ENCODE measurements around the gene TDRKH.

Gene TDRKH

DNA sequence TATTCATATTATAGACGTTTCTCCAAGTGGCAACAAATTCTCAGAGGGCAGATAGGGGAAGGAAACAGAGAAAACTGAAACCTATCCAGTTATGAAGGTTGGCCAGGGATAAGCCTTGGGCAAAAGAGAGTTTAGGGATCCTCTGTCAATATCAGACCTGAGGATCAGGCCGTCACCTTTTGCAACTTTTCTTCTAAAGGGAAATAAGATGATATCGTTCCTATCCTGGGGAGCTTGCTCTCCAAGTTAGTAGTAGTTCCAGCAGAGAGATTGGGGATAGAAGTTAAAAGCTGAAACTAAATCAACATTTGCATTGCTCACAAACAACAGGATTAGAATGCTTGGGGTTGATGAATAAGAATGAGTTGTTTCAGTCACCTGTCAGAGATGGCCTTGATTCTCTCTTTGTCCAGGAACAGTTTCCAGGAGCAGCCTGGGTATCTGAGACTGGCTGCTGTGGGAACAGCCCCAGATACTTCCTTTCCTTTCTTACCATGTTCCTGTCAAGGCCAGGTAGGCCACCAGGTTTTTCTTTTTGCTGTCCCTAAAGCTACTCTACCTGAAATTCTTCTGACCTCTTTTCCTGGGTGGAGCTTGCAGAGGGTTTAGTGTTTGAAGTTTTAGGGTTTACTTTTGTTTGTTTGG, 66.5 kb downstream of the TDRKH start:
- DNase-seq (ENCODE audit: low read depth): no peak
- H3K4me3 ChIP-seq (ENCODE audit: low read length): no peak overlapping the region
- TF ChIP-seq, protein P1, sequence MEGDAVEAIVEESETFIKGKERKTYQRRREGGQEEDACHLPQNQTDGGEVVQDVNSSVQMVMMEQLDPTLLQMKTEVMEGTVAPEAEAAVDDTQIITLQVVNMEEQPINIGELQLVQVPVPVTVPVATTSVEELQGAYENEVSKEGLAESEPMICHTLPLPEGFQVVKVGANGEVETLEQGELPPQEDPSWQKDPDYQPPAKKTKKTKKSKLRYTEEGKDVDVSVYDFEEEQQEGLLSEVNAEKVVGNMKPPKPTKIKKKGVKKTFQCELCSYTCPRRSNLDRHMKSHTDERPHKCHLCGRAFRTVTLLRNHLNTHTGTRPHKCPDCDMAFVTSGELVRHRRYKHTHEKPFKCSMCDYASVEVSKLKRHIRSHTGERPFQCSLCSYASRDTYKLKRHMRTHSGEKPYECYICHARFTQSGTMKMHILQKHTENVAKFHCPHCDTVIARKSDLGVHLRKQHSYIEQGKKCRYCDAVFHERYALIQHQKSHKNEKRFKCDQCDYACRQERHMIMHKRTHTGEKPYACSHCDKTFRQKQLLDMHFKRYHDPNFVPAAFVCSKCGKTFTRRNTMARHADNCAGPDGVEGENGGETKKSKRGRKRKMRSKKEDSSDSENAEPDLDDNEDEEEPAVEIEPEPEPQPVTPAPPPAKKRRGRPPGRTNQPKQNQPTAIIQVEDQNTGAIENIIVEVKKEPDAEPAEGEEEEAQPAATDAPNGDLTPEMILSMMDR (conservative IDR thresholded peaks at IDR 0.05; ENCODE audit: low read depth, low read length): no peak
